Brain microvascular endothelial cell (primary cell): ENCODE measurements around the gene LAGE3.

Source experiments
- DNase-seq: peaks from one replicate; pipeline ENCODE4 v3.0.0-alpha.2; 2020
- H3K27ac ChIP-seq: fragments of 250-450 bp; sonication (Bioruptor Pico); 2 replicates; pipeline ENCODE4 v1.5.1; 2020; ENCODE audit warnings: mild to moderate bottlenecking, moderate library complexity
- H3K27me3 ChIP-seq: fragments of 250-450 bp; sonication (Bioruptor Pico); replicated peaks from 2 replicates; pipeline ENCODE4 v1.5.1; 2020; ENCODE audit warnings: mild to moderate bottlenecking
- H3K36me3 ChIP-seq: fragments of 250-450 bp; sonication (Bioruptor Pico); replicated peaks from 2 replicates; pipeline ENCODE4 v1.5.1; 2020; ENCODE audit warnings: mild to moderate bottlenecking
- H3K4me3 ChIP-seq: 2 replicates; pipeline ENCODE4 v1.5.1; 2011; ENCODE audit warnings: low read depth, mild to moderate bottlenecking, control low read depth, low read length, moderate library complexity
- in situ Hi-C: cut with HindIII; loops from 2 replicates; pipeline ENCODE4 v1.10.0; 2017; ENCODE audit warnings: low sequenced_read_pairs, low pct_ligation_motif_present
- TF ChIP-seq, protein P1 (sequence below): IDR thresholded peaks from 2 replicates; pipeline ENCODE4 v1.5.1; 2011; ENCODE audit warnings: low read depth, mild to moderate bottlenecking, moderate library complexity, low read length, control low read depth, inconsistent platforms; ENCODE audit errors: missing control alignments

LAGE3 gene

DNA sequence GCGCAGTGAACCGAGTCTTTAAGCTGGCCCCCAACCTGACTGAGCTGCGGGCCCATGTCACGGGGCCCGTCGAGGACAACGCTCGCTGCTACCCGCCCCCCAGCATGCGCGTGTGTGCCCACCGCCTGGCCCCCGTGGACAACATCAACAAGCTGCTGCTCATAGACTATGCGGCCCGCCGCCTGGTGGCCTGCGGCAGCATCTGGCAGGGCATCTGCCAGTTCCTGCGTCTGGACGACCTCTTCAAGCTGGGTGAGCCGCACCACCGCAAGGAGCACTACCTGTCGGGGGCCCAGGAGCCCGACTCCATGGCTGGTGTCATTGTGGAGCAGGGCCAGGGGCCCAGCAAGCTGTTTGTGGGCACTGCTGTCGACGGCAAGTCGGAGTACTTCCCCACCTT, 18.8 kb downstream of the LAGE3 start:
- TF ChIP-seq, protein P1, sequence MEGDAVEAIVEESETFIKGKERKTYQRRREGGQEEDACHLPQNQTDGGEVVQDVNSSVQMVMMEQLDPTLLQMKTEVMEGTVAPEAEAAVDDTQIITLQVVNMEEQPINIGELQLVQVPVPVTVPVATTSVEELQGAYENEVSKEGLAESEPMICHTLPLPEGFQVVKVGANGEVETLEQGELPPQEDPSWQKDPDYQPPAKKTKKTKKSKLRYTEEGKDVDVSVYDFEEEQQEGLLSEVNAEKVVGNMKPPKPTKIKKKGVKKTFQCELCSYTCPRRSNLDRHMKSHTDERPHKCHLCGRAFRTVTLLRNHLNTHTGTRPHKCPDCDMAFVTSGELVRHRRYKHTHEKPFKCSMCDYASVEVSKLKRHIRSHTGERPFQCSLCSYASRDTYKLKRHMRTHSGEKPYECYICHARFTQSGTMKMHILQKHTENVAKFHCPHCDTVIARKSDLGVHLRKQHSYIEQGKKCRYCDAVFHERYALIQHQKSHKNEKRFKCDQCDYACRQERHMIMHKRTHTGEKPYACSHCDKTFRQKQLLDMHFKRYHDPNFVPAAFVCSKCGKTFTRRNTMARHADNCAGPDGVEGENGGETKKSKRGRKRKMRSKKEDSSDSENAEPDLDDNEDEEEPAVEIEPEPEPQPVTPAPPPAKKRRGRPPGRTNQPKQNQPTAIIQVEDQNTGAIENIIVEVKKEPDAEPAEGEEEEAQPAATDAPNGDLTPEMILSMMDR, result peak; percentile 18
- in situ Hi-C loops, result no loop called here
- Histone ChIP-seq H3K36me3 (peaks cover 21% of the 10 kb centered on the region), H3K27me3 (no peaks in the 10 kb centered on the region), H3K27ac (no peak overlapping the region), H3K4me3 (peak overlapping the region; percentile 71)
- DNase-seq, result no peak

DNA sequence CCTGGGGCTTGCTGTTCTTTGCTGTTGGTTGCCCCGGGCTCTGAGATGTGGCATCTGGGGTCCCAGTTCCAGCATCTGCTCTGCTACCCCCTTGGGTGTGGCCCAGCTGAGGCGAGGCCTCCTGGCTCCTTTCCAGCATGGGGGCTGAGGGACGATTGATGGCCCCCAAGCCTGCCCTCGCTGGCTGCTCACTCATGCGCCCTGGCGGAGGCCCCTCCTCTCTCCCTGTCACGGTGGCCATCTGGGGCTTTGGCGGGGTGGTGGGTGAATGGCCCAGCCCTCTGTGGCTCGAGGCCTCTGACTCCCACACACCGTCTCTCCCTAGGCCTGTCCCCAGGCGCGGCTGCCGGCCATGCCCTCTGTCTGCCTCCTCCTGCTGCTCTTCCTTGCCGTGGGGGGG, 19.2 kb downstream of the LAGE3 start:
- H3K27me3 ChIP-seq, result no peaks in the 10 kb centered on the region
- H3K27ac ChIP-seq, result no peak overlapping the region
- H3K36me3 ChIP-seq, result peaks cover 19% of the 10 kb centered on the region
- in situ Hi-C loops, result no loop called here
- no peak for DNase-seq
- H3K4me3 ChIP-seq, result peak overlapping the region; percentile 71
- TF ChIP-seq, protein P1, result no peak

DNA sequence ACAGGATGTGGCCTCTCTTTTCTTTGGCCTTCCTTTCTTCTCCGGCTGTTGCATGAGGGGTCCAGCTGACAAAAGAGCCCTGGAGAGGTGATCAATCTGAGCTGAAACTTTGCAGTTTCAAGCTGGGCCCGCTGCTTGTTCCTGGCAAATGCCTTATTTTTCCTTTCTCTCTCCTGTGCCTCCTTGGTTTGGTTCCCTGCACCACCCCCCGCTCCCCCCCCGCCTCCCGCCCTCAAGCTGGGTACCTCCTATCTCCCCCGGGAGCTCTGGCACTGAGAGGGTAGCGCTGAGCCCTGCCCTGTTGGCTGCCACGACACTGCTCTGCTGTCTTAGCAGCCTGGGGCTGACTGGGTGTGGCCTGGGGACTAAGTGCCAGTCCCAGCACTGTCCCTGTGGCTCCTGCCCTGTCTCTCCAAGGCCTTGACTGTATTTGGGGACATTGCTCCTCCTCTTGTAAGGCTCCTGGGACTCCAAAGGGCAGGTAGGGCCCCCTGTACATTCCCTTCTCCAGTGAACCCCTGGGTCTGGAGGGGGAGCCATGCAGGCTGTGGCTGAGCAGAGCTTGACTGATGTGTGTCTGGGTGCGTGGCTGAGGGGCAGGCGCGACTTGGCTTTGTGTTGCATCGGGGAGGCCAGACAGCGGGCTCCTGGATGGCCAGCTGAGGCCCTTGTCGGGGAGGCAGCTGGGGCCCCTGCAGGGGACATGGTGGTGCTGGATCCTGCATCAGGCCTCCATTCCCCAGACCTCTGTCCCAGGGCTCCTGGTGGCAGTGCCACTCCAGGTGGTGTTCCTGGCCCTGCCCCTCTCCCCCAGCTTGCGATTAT, 19.9 kb downstream of the LAGE3 start:
- TF ChIP-seq, protein P1, result no peak
- in situ Hi-C loops, result no loop called here

DNA sequence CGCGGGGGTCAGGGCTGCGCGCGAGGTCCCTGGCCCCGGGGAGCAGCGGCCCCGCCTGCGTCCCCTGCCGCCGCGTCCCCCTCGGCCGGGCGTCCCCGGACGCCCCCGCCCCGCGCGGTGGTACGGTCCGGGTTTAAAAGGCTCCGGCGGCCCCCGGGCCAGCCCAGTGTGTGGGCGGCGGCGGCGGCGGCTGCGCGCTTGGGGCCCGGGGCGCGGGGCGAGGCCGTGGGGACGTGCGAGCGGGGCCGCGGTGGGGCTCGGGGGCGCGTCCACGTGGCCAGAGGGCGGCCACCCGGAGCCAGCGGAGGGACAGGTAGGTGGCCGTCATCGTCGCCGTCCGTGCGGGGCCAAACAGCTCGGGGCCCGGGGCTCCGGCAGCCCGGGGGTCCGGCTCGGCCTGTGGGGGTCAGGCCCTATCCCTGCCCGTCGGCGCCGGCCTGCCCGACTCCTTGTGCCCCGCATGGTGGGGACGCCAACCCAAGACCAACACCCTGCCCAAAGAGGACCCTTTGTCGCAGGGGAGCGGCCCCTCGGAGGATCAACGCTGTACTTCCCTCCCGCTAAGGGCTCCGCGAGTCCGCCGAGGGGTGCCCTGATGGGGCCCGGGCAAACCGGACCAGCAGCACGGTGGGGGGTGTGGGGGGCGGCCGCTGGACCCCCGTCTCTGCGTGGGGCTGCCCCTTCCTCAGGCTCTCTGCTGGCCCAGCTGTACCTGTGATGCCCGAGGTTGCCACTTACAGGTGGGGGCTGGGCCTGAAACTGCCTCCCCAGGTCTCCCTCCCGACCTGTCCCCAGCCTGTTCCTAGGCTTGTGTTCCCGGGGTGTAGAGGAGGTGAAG, 20.7 kb downstream of the LAGE3 start, which contains the start of gene PLXNA3:
Gene PLXNA3 (plus strand): TSS at position 166 of the 838 bp plus-strand sequence. CDS start 1,903 bp downstream, outside the sequence.
- TF ChIP-seq, protein P1, result no peak
- in situ Hi-C loops, result no loop called here
- Histone ChIP-seq H3K27me3 (no peaks in the 10 kb centered on the region), H3K36me3 (peaks cover 11% of the 10 kb centered on the region), H3K27ac (peak within 1 kb of the TSS; percentile 87), H3K4me3 (peak within 1 kb of the TSS; percentile 71)
- no peak for DNase-seq

More for the DNA sequence above, 19.9 kb downstream of the LAGE3 start:
- H3K36me3 ChIP-seq, result peaks cover 15% of the 10 kb centered on the region
- no peak overlapping the region for H3K27ac ChIP-seq
- DNase-seq, result no peak
- peak overlapping the region; percentile 71 for H3K4me3 ChIP-seq
- no peaks in the 10 kb centered on the region for H3K27me3 ChIP-seq

DNA sequence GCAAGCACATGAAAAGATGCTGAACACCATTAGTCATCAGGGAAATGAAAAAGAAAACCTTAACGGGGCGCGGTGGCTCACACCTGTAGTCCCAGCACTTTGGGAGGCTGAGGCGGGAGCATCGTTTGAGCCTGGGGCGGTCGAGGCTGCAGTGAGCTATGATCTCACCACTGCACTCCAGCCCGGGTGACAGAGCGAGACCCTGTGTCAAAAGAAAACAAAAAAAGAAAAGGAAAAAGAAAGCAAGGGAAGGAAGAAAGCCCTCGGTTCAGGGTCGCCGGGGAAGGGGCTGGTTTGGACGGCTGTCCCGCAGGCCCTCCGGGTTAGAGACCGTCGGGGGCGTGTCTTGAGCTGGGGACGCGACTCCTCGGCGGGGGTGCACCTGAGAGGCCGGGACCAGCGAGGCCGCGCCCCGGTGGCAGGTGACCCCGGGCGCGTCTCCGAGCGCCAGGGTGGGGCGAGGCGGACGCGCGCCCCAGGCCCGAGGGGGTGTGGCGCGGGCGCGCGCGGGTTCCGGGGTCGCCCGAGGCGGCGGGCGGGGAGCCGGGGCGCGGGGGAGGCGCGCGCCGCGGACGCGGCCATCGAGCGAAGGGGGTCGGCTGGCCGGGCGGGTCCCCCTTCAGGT, 21.5 kb downstream of the LAGE3 start:
- Histone ChIP-seq H3K4me3 (peak overlapping the region; percentile 51), H3K36me3 (peaks cover 11% of the 10 kb centered on the region), H3K27me3 (no peaks in the 10 kb centered on the region), H3K27ac (peak overlapping the region; percentile 87)
- DNase-seq, result no peak
- TF ChIP-seq, protein P1, result no peak
- in situ Hi-C loops, result no loop called here
